DMS153 treated with DMSO at 0.1 percent for 48 hours (cell line): Measurements from ENCODE around the gene VSNL1.
"Not testable (repeated sequence)": the region's sequence is repeated elsewhere in the genome, so short reads cannot be mapped to it uniquely, and the experiment has no call there.

Source experiments
- DNase-seq: peaks from one replicate; lab custom pipeline; 2025; ENCODE audit not compliant: unreplicated experiment; lab: John Stamatoyannopoulos, UW

VSNL1 gene

GRCh38 chr2:17541531-17541950 lies 1.0 kb downstream of the VSNL1 start:
- no peak for DNase-seq

- DNase-seq = no peak
Observed at GRCh38 chr2:17542471-17542870, 2.0 kb downstream of the VSNL1 start.

GRCh38 chr2:17543131-17543660 lies 2.7 kb downstream of the VSNL1 start:
- DNase-seq = no peak

GRCh38 chr2:17543848-17544247 lies 3.4 kb downstream of the VSNL1 start:
- no peak for DNase-seq

GRCh38 chr2:17544256-17544655 lies 3.8 kb downstream of the VSNL1 start:
- DNase-seq = no peak

GRCh38 chr2:17545680-17546613 lies 5.5 kb downstream of the VSNL1 start:
- DNase-seq = no peak

- no peak for DNase-seq
Observed at GRCh38 chr2:17547237-17547636, 6.7 kb downstream of the VSNL1 start.

GRCh38 chr2:17547737-17548136 lies 7.2 kb downstream of the VSNL1 start:
- no peak for DNase-seq

GRCh38 chr2:17550907-17551306 lies 10.4 kb downstream of the VSNL1 start:
- no peak for DNase-seq

- no peak for DNase-seq
Observed at GRCh38 chr2:17555150-17555549, 14.7 kb downstream of the VSNL1 start.

- no peak for DNase-seq
Observed at GRCh38 chr2:17557596-17557995, 17.1 kb downstream of the VSNL1 start.

GRCh38 chr2:17558053-17558452 lies 17.6 kb downstream of the VSNL1 start:
- no peak for DNase-seq

- DNase-seq = no peak
Observed at GRCh38 chr2:17558878-17559277, 18.4 kb downstream of the VSNL1 start.

- not testable (repeated sequence) for DNase-seq
Observed at GRCh38 chr2:17565726-17566125, 25.2 kb downstream of the VSNL1 start.

- no peak for DNase-seq
Observed at GRCh38 chr2:17571681-17572080, 31.2 kb downstream of the VSNL1 start.

- no peak for DNase-seq
Observed at GRCh38 chr2:17573085-17573803, 32.7 kb downstream of the VSNL1 start.

GRCh38 chr2:17573804-17574175 lies 33.3 kb downstream of the VSNL1 start:
- no peak for DNase-seq

GRCh38 chr2:17574406-17575073 lies 34.0 kb downstream of the VSNL1 start:
- DNase-seq = no peak

GRCh38 chr2:17576802-17577201 lies 36.3 kb downstream of the VSNL1 start:
- no peak for DNase-seq

- DNase-seq = no peak
Observed at GRCh38 chr2:17578466-17578928, 38.0 kb downstream of the VSNL1 start.

- no peak for DNase-seq
Observed at GRCh38 chr2:17579605-17580318, 39.3 kb downstream of the VSNL1 start.
